Esophagus mucosa (tissue), 1 donor: ENCODE measurements around the gene NCF4. TPM values are rescaled to one million over a fixed set of nuclear protein-coding genes. Genes with fewer than 3 reads are reported as not detected.

Experiments used
- ATAC-seq: fragments of 200-7000 bp; cut with Tn5 transposase; one replicate; pipeline ENCODE4 v1.9.1; 2020
- total RNA-seq: library from RNA; stranded (reverse); gene quantifications from one replicate; pipeline ENCODE4 v1.2.4, GENCODE V29; 2023
- donor health status: DM: yes; HTN: yes; CAD: no.

NCF4 gene
- total RNA-seq, 1 donor from 2014 or later: 1.8 TPM

DNA sequence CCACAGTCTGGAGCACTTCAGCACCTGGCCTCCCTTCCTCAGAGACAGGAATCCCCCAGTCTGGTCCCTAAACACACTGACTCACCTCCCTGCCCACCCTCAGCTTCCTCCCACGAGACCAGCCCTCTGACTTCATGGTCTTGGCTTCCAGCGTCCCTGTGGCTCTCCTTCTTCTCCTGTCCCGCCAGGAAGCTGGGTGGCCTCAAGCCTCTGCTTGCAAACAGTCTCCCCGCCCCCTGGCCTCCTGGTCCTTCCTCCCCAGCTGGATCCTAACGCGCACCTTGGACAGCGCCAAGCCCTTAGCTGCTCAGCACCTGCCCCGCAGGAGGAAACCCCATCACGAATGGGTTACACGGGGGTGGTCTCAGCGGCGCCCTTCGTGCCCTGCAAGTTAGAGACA is 4.5 kb downstream of the NCF4 start:
- no peak for ATAC-seq

DNA sequence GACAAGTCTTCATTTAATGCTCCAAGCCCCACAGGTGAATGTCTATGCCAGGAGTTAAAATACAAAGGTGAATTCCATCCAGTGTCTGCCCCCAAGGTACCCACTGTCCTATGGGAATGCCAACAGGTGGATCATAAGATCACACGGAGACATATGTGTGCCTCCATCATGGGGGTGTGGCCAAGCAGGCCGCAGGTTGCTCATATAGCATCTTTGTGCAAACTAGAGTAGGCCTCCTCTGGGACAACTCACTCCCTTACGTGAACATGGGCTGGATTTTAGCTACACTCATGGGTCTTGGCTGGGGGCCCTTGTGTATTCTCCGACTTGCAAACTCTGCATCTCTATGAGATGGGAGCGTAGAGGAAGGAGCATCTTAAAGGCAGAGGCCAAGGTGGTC is 6.9 kb downstream of the NCF4 start:
- no peak for ATAC-seq

DNA sequence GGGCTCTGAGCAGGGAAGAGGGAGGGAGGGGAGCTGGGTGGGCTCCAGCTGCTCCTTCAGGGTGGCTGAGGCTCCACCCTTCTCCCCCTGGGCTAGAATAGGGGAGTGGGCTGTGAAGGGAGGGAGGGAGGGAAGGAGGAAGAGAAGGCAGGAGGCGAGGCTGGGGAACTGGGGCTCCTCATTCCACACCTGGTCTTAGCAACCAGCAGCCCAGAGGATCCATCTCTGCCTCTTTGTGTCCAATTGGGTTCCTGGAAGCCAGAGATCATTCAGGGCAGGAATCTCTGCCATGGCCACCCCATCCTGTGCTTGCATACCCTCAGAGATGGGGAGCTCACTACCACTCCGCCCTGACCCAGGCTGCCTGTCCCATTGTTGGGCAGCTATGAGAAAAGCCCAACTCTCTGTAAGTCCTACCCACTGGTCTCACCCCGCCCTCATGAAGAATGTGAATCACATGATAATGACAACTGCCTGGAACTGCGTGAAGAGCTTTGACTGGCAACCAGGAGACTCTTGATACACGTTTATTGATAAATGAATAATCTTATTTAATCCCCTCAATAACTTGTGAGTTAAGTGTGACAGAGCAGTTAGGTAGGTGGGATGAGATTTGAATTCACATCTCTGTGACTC is 7.9 kb downstream of the NCF4 start:
- no peak for ATAC-seq

DNA sequence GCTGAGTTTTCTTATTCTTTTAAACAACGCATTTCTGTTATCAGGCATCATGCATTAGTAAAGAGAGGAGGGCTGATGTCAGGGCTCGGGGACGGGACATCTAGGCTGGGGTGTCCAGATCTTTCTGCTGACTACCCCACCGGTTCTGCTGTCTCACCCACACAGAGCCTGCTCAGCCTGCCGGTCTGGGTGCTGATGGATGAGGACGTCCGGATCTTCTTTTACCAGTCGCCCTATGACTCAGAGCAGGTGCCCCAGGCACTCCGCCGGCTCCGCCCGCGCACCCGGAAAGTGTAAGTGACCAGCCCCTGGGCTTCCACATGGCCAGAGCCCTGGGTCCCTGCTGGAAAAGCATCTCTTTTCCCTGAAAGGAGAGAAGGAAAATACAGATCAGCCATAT is 9.4 kb downstream of the NCF4 start:
- ATAC-seq: peak; percentile 82

DNA sequence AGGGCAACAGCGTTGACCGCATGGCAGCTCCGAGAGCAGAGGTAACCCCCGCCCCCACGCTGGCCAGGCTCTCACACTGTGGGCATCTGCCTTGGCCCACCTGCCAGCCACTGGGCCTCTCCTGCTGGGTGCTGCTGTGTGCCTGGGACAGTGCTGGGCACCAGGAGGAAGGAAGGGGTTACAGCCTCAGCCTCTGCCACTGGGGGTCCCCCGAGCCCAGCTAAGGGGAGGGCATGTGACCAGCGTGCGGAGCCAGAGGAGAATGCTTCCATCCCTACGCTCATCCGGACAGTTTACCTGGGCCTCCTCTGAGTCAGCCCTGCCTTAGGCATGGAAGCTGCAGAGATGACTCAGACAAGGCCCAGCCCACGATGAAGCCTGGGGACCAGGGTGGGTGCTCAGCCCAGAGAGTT is 10.9 kb downstream of the NCF4 start:
- ATAC-seq: peak; percentile 71

DNA sequence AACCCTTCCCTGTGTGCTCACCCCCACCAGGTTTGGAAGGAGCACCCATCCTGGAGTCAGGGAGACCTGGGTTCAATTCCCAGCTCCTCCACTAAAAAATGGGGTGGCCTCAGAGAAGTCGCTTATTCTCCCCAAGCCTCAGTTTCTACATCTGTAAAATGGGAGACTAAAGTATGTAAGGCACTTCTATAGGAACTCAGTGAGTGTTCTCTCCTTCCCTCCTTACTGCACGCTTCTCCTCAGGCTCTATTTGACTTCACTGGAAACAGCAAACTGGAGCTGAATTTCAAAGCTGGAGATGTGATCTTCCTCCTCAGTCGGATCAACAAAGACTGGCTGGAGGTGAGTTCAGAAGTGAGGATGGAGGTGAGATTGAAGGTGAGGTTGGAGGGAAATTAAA is 11.3 kb downstream of the NCF4 start:
- ATAC-seq: no peak

DNA sequence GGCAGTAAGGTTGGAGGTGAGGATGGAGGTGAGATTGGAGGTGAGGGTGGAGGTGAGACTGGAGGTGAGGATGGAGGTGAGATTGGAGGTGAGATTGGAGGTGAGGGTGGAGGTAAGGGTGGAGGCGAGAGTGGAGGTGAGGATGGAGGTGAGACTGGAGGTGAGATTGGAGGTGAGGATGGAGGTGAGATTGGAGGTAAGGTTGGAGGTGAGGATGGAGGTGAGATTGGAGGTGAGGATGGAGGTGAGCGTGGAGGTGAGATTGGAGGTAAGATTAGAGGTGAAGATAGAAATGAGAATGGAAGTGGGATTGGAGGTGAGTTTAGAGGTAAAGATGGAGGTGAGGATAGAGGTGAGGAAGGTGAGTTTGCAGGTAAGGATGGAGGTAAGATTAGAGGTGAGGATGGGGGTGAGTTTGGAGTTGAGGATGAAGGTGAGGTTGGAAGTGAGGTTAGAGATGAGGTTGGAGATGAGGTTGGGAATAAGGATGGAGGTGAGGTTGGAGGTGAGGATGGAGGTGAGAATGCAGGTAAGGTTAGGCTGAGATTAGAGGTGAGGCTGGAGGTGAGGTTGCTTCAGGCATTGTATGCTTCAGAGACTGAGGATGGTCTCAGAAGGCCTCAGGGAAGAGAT is 12.2 kb downstream of the NCF4 start:
- ATAC-seq: no peak

- peak; percentile 74 for ATAC-seq
Measured at GRCh38 chr22:36873614-36874308, 13.0 kb downstream of the NCF4 start.

- ATAC-seq: no peak
Measured at GRCh38 chr22:36874309-36874696, 13.5 kb downstream of the NCF4 start.

DNA sequence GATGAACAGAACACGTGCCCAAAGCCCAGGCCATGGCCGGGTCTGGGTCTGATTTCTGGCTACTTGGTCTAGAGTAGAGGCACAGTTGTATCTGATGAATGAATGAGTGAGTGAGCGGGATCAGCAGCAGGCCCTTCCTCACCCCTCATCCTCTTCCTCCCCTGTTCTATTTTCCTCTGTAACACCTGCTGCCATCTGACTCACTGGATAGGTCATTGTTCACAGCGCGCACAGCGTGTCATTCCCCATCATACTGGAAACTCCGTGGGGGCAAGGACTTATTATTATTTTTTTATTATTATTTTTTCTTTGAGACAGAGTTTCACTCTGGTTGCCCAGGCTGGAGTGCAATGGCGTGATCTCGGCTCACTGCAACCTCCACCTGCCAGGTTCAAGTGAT is 13.9 kb downstream of the NCF4 start:
- ATAC-seq: no peak

- no peak for ATAC-seq
Measured at GRCh38 chr22:36875741-36876140, 14.9 kb downstream of the NCF4 start.

GRCh38 chr22:36879775-36880174 is 19.0 kb downstream of the NCF4 start:
- no peak for ATAC-seq

GRCh38 chr22:36881504-36882245 is 20.9 kb downstream of the NCF4 start:
- ATAC-seq: no peak

DNA sequence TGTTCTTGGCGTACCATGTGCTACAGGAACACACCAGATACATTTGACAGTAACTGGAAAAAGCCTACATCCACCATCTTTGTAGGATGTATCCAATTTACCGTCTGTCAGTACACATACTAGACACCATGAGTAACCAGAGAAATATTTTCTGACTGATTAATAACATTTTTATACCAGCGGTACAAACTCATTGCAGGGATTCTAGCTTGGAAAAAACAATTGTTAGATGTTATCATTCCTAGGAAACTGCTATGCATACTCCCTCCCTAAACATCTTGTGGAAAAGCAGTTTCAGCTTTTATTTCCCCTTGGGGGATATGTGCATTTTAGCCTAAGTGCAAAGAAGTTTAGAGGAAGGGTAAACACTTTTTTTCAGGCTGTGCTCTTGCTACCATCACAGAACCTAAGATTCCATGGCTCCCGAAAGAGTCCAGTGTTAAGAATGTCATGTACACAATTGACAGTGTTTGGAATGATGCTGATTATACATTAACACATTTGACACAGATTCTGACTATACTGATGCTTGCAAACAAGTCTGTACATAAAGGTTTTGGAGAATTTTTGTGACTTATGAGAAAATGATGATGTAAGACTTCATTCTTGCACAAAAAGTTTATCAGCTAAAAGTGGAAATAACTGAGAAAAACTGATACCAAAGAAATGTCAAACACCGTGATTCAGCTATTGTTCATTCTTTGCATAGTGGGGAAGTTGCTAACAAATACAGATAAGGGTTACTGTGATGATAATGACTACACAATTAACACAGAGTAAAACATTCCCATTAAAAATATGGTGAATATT is 23.7 kb downstream of the NCF4 start:
- ATAC-seq: no peak

- no peak for ATAC-seq
Measured at GRCh38 chr22:36885474-36885873, 24.7 kb downstream of the NCF4 start.

DNA sequence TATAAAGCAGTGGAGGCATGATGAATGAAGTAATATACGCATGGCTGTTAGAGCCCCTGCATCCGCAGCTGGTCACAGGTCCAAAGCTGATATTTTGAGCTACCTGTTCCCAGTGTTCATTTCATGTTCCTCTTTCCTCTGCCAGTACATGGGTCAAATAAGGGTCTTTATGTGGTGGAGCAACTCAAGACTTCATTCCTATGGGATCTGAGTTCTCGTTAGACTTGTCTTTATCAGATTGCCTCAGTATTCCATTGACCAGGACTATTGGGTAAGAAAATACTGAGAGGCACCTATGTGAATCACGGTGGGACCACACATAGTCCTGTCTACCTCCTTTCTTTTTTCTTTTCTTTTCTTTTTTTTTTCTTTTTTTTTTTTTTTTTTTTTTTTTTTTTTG is 25.2 kb downstream of the NCF4 start:
- no peak for ATAC-seq

GRCh38 chr22:36887162-36887561 is 26.4 kb downstream of the NCF4 start:
- no peak for ATAC-seq

GRCh38 chr22:36891646-36892045 is 30.8 kb downstream of the NCF4 start:
- no peak for ATAC-seq

DNA sequence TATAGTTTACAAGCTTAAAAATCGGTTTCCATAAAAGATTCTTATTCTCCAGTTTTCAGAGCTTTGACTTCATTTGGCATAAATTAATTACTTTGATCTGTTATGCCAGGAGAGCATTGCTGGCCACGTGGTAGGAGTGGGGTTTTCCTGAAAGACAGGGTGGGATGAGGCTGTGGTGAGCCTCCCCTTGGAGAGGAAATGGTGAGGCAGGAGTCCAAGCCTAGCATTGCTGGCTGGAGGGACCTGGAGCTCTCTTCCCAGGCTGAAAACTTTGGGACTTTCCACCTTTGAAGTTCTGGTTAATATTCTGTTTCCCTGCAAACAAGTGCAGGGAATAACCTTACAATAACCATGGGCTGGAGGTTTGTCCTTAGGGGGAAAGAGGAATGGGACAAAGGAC is 31.5 kb downstream of the NCF4 start:
- no peak for ATAC-seq

GRCh38 chr22:36893262-36893661 is 32.5 kb downstream of the NCF4 start:
- peak; percentile 79 for ATAC-seq

DNA sequence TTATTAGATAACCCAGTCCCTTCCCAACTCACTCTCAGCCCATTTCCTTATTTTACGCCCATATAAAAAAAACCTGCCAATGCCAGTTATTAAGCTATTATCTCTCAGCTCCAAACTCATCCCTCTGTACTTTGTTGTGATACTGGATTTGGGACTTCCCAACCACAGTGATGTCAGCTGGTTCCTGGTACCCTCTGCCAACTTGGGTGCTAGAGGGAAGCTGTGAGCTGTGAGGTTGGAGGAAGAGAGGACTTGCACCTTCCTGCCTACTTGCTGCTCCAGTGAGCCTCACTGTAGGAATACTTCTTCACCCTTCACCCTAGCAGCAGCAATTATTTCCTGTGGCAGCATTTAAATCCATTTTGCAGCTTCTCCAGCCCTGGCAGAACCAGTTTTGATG is 33.5 kb downstream of the NCF4 start:
- ATAC-seq: no peak

- ATAC-seq: no peak
Measured at GRCh38 chr22:36897611-36898010, 36.8 kb downstream of the NCF4 start.

DNA sequence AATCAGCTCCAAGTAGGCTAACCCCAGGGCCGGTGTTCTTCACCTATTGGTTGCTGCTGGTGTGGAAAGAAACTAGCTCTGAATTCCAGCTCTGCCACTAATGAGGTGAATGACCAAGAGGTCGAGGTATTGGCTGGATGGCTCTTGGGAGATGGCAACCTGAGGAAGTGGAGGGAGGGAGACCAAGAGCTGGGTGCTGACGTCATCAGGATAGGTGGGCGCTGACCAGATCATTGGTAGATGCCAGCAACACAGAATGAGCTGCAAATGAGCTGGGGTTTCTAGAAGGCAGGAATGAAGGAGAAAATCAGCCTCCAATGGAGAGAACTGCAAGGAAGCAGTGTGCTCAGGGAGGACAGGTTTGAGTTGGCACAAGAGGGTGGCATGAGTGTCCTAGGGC is 37.9 kb downstream of the NCF4 start:
- no peak for ATAC-seq
